Stimulated activated CD4-positive, alpha-beta T cell treated with anti-CD3 and anti-CD28 coated beads, Interleukin-2, amount 100 ng/mL, for 24 hours (primary cell): ENCODE measurements around the gene AFF2.

Experiments used
- DNase-seq, 2 donors: peaks; one replicate each; pipeline ENCODE4 v3.0.0-alpha.2; 2020

AFF2 gene

DNA sequence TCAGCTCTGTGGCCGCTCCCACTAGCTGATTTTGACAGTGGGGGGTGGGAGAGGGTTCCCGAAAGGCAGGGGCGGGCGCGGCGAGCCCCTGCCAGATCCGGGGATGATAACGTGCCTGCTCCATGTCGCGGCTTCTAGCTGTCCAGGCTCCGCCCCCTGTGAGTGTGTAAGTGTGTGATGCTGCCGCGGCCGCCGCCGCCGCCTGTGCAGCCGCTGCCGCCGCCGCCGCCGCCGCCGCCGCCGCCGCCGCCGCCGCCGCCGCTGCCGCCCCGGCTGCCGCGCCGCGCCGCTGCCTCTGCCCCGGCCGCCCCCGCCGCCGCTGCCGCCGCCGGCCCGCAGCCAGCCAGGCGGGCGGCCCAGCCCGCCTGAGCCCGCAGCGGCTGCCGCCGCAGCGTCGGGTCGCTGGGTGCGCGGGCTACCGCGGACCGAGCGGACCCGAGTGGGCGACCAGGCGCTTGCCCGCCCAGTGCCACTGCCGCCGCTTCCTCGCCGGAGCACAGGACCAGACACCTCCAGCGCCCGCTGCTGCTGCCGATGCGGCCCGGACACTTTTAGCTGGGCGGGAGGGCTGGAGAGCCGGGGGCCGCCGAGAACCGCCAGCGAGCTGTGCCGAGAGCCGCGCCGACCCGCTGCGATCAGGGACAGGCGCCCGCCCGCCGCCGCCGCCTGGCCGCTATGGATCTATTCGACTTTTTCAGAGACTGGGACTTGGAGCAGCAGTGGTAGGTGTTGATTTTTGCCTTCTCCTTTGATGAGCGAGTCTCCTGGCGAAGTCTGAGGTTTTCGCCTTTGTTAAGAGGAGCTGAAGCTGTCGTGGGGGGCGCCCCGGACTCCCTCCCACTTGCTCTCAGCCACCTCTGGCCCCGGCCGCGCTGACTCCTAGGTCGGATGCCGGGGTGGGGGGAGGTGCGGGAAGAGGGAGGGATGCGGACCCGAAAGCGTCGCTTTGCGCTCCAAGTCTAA, at the start of gene AFF2:
TSS of gene AFF2 (plus strand) at position 195 of the 963 bp plus-strand sequence. CDS start at position 676, 481 bp downstream.
- DNase-seq, result peak; percentile 54 to 64

DNA sequence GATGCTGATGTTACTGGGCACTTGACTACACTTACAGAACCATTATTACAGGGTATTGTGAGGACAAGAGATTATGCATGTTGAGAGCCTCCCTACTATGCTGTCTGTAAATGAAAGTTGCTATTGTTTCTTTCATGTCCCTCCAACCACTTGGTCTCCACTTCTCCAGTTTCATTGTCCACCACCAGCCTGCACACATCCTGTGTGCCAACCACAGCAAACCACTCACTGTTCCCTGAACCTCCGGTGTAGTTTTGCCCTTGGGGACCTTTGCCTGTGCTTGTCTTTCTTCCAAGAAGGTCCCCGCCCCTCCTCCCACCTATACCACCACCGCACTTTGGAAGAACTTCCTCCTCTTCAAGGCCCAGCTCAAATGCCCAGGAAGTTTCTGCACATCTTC, 43.1 kb upstream of the AFF2 start:
- no peak for DNase-seq

DNA sequence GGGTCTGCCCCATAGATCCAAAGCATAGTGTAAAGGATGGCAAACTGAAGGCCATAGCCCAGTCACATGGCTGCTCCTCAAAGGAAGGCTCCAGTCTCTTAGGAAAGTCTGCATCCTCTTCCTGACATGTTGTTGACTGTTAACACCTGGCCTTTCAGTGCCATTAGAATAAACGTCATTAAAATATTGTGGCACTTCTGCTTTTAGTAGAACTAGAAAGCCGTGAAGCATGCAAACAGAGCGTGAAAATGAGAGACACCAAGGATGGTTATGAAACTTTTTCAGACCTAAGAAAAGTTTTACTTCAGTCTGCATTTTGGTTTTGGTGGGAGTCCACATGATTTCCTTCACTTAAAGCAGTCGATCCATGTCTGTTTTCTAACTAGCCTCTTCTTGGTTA, 41.1 kb upstream of the AFF2 start:
- DNase-seq, result no peak

GRCh38 chrX:148466292-148466691, 34.1 kb upstream of the AFF2 start:
- no peak for DNase-seq

GRCh38 chrX:148470324-148470723, 30.1 kb upstream of the AFF2 start:
- DNase-seq, result no peak

GRCh38 chrX:148474030-148474429, 26.4 kb upstream of the AFF2 start:
- DNase-seq, result no peak

DNA sequence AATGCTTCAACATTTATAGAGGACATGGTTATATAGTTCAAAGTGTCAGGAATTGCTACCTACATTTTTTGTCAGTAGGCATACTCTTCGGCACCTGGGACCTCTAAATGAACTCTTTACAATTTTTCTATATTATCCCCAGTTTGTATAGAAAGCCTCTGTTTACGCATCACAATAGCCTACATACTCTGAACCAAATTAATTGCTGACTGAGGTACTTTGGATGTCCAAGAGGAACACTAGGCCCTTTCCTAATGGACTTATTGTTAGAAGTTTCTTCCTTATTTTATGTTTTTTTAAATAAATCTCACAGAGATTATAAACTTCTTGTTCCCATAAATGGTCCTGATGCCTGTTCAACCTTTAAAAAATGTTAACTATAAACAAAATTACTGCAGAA, 8.4 kb upstream of the AFF2 start:
- DNase-seq, result no peak

DNA sequence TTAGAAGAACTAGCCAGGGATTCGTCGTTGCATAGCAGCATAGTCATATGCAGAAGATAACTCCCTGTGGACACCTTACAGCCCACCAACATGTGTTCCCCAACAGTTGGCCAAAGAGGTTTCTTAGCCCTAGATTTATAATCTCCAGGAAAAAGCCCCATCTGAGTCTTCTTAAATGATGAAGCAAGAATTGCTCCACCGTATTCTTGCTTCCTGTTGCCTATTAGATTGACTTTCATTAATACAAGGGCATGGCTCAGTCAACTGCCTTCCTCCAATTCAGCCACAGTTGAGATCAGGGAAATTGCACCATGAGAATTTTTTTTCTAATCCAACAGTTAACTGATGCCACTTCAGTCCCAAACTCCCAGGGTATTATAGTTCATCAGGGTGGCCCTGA, 5.2 kb upstream of the AFF2 start:
- DNase-seq, result no peak

DNA sequence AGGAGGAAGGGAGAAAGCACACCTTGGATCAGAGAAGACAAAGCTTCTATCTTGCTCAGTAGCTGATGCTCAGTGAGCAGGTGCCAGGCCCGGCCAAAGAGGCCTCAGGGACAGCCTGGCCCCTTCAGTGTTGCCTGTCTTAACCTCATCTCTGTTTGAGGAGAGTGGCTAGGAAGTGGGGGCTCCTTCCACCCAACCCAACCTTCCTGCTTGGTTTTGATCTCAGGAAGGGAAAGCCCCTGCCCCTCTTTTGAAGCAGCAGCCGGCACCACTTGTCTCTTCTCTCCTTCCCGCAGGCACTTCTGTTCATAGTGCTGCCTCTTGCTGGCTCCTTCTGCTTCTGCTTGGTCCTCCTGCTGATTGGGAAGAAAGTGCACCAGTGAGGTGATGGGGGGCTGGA, 2.4 kb upstream of the AFF2 start:
- DNase-seq, result no peak

DNA sequence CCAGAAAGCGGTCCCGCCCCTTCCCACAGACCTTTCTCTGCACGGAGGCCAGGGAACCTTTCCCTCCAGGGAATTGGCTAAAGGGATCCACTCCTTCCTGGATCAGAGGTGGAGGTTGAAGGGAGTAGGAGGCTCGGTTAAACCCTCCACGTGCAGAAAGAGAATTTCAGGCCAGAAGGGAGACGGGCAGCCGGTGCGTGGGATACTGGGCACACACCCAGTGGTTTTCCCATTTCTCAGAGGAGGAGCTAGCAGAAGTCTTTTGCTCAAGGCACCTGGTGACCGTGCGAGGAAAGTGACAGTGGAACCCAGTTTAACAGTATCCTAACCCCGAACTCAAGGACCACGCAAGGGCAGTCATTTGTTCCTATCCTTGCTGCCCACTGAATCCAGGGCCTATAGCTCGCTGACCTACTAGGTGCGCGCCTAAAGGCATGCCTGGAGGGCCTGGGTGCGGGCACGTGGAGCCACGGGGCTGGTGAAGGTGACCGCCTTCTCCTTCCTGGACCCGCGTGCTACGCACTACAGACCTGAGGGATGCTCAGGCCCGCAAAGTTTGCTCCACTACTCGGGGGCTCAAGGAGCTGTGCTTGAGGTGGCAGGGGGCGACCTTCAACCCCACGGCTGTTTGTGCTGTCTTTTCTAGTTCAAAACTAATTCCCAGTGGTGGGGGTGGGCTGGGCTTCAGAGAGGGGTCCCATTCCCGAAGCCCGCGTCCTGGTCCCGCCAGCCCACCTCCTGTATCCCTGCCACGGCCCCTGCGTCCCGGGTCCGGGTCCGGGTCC, 587 bp upstream of the AFF2 start:
- DNase-seq, result no peak

DNA sequence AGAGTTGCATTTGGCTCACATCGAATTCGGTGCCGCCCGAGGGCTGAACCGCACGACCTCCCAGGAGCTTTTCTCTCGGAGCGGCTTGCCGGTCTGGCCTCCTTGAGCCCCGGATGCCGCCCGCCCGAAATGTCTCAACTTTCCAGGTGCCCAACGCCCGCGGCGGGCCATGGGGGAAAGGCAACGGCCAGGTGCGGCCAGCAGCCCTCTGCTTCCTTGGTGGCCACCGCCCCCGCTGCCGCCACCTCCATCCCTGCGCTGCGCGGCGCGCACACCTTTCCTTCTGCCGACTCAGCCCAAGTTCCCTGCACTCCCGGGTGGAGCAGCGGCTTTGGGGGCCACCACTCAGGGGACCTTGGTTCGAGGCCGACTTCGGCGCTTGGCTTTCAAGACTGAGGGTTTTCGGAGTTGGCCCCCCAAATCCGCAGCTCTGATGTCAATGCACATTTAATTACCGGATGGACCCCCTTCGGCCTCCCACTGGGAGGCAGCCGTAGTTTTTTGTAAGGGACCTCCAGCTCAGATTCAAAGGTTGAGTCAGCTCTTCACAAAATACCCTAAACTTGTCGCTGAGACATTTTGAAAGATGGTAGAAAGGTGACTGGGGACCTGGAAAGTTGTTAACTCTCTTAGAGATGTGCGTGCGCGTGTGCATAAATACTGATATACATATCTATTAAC, 1.1 kb downstream of the AFF2 start:
- DNase-seq, result peak in 1 of 2 donors; percentile 24

DNA sequence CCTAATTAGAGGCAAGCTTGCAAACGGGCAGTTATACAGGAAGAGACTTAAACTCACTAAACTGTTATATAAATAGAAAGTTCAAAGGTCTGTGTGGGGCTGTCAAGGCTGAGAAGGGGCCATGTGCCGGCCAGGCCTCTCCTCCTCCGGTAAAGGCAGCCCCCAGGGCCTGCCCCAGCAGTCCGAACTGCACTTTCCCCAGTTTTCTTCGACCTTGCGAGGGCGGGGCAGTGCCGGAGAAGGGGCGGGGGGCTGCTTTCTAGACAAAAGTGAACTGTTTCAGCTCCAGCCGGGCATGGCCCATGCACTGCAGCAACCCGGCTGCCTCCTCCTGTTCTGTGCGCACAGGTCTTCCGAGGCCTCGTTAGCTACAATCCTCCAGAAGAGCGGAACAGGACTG, 4.1 kb downstream of the AFF2 start:
- no peak for DNase-seq

GRCh38 chrX:148507418-148507817, 7.0 kb downstream of the AFF2 start:
- DNase-seq, result no peak

DNA sequence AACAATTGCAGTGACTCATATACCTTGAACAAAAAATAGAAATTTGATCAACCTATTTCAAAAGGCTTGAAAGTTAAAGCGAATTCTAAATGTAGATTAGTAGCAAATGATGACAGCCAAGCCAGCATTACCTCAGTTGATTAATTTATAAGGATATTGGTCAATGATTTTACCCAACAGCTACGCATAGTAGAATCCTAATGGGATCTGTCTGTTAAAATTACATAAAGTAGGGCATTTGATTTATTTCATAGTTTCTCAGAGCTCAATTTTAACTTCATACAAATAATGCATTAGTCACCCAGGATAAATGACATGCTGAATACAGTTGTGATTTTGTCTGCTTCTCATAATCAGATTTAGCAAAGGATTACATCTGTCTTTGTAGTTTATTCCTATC, 12.0 kb downstream of the AFF2 start:
- DNase-seq, result no peak

DNA sequence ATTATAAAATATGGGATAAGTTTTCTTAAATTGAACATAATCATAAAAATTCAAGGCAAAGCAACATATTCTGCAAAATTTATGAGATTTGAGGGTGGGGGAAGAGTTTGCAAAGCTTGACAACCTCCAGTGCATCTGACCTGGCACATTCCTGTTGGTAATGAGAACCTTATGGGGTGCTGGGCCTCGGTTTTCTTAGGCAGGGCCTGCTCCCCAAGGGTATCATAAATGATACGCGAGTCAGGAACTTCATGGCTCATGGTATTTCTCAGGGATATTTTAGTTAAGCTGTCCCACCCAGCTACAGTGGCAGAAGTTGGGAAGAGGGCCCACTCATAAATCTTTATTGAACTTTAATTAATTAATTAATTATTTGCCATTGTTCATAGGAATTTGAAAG, 13.2 kb downstream of the AFF2 start:
- no peak for DNase-seq

- no peak for DNase-seq
Observed at GRCh38 chrX:148517176-148517575, 16.8 kb downstream of the AFF2 start.

DNA sequence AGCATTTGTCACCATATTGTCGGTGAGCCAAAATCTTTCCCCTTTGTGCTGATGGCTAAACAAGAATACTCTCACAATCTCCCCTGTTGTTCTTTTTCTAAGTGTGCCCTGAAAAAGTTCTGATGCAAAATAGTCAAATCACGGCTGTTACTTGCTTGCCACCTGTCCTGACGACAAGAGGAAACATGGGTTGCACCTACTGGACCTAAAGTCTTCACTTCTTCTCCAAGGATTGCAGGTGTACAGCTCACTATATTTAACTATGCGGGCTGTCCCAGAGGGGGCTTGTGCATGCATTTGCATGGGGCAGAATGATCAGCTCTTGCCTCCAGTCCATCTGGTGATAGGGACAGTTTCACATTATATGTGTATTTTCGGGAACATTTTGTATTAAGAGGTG, 21.6 kb downstream of the AFF2 start:
- DNase-seq, result no peak

GRCh38 chrX:148523303-148524080, 23.1 kb downstream of the AFF2 start:
- no peak for DNase-seq

GRCh38 chrX:148530464-148531077, 30.2 kb downstream of the AFF2 start:
- peak in 1 of 2 donors; percentile 6 for DNase-seq

- DNase-seq, result no peak
Observed at GRCh38 chrX:148534291-148534690, 33.9 kb downstream of the AFF2 start.

DNA sequence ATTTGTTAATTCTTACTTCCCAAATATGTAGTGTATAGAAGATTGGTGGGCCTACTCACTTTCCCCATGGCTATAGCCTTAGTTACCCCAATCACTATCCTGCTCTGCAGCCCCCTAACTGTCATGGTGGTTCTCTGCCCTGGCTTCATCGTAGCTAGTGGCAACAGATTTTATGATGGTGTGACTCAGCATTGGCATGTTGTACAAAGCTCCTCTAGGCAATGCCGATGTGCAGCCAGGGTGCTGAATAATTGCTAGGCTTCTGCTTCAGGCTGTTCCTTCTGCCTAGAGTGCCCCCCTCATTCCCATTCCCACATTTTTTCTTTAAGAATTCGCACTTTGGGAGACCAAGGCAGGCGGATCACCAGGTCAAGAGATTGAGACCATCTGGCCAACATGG, 35.2 kb downstream of the AFF2 start:
- no peak for DNase-seq

DNA sequence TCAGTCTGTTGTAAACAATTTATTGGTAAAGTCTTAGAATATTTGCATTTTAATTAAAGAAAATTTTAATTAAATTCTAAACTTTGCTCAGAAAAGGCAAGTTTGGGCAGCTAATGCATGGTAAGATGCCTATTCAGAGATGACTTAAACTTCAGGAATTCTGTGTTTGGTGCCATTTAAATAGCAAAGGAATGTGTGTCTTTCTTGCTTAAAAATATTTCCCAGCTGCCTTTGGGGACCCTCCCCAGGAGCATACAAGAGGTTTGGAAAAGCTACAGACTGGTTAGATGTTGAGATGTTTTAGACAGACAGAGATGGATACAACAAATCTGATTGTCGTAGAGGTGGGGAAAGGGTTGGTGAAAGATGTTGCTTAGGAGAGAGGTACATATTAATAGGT, 36.5 kb downstream of the AFF2 start:
- no peak for DNase-seq
